Measurements from ENCODE around the gene CASP10.
"Not testable (repeated sequence)": the region's sequence is repeated elsewhere in the genome, so short reads cannot be mapped to it uniquely, and the experiment has no call there.

CASP10 gene

GRCh38 chr2:201235860-201236811, 53.2 kb downstream of the CASP10 start:
- no peak for DNase-seq

GRCh38 chr2:201237486-201238123, 54.7 kb downstream of the CASP10 start:
- no peak for DNase-seq

GRCh38 chr2:201239167-201239935, 56.4 kb downstream of the CASP10 start:
- not testable (repeated sequence) for DNase-seq

- DNase-seq: no peak
Measured at GRCh38 chr2:201242571-201243277, 59.8 kb downstream of the CASP10 start.

GRCh38 chr2:201244829-201245228, 61.9 kb downstream of the CASP10 start:
- DNase-seq: no peak

- DNase-seq: no peak
Measured at GRCh38 chr2:201246280-201246679, 63.3 kb downstream of the CASP10 start.

GRCh38 chr2:201248288-201248844, 65.4 kb downstream of the CASP10 start:
- no peak for DNase-seq

- no peak for DNase-seq
Measured at GRCh38 chr2:201249889-201250288, 66.9 kb downstream of the CASP10 start.

GRCh38 chr2:201250741-201251140, 67.8 kb downstream of the CASP10 start:
- no peak for DNase-seq

GRCh38 chr2:201254081-201254730, 71.3 kb downstream of the CASP10 start:
- no peak for DNase-seq

- no peak for DNase-seq
Measured at GRCh38 chr2:201255408-201256033, 72.6 kb downstream of the CASP10 start.

GRCh38 chr2:201256082-201256481, 73.1 kb downstream of the CASP10 start:
- no peak for DNase-seq

- no peak for DNase-seq
Measured at GRCh38 chr2:201257381-201257955, 74.5 kb downstream of the CASP10 start.

GRCh38 chr2:201257956-201258665, 75.2 kb downstream of the CASP10 start:
- DNase-seq: no peak

- DNase-seq: no peak
Measured at GRCh38 chr2:201258666-201259615, 76.0 kb downstream of the CASP10 start.

- no peak for DNase-seq
Measured at GRCh38 chr2:201260302-201260800, 77.4 kb downstream of the CASP10 start, which contains the start of gene CASP8. Gene CASP8, plus strand, starts transcription at chr2:201260536. Its CDS starts 5,951 bp downstream, at chr2:201266487.

- DNase-seq: no peak
Measured at GRCh38 chr2:201261471-201261870, 78.5 kb downstream of the CASP10 start.

GRCh38 chr2:201261906-201262305, 79.0 kb downstream of the CASP10 start:
- DNase-seq: no peak

GRCh38 chr2:201262718-201263117, 79.8 kb downstream of the CASP10 start:
- DNase-seq: no peak
